SK-N-MC (cell line): ENCODE results near the gene SPATS1.
"Not testable (repeated sequence)": the region's sequence is repeated elsewhere in the genome, so short reads cannot be mapped to it uniquely, and the experiment has no call there.

Experiments
- DNase-seq: peaks from one replicate; pipeline ENCODE4 v3.0.0-alpha.2; 2011; ENCODE audit warnings: low read depth, low spot score
- H3K27ac ChIP-seq: fragments of 200-600 bp; sonication (generic); 2 replicates; pipeline ENCODE4 v1.5.1; 2016; ENCODE audit warnings: mixed run types
- H3K36me3 ChIP-seq: fragments of 200-600 bp; sonication (generic); 2 replicates; pipeline ENCODE4 v1.6.1; 2017; ENCODE audit warnings: antibody characterized with exemption, low read length, mixed read lengths; ENCODE audit not compliant: insufficient read depth
- H3K4me3 ChIP-seq: fragments of 200-600 bp; sonication (generic); 2 replicates; pipeline ENCODE4 v1.5.1; 2016
- H3K9ac ChIP-seq: fragments of 200-600 bp; sonication (generic); 2 replicates; pipeline ENCODE4 v1.8.0; 2017; ENCODE audit warnings: mixed run types, mixed read lengths; ENCODE audit not compliant: insufficient read length
- H3K9me3 ChIP-seq: fragments of 200-600 bp; sonication (generic); 2 replicates; pipeline ENCODE4 v1.6.1; 2017; ENCODE audit warnings: low read depth, mild to moderate bottlenecking, antibody characterized with exemption, low read length, moderate library complexity, mixed read lengths
- EZH2 ChIP-seq: fragments of 200-600 bp; sonication (generic); IDR thresholded peaks from one replicate; pipeline ENCODE4 v1.6.1; 2017; ENCODE audit warnings: antibody characterized with exemption
- FOXP2 ChIP-seq: optimal IDR thresholded peaks from 2 replicates; pipeline ENCODE3; 2011; ENCODE audit warnings: mild to moderate bottlenecking, moderate library complexity; ENCODE audit not compliant: insufficient read depth; ENCODE audit errors: extremely low read length, control extremely low read depth
- POLR2AphosphoS5 ChIP-seq: IDR thresholded peaks from 2 replicates; pipeline ENCODE4 v1.6.1; 2012; ENCODE audit warnings: mild to moderate bottlenecking, low read depth, low read length, borderline replicate concordance

SPATS1 gene

DNA sequence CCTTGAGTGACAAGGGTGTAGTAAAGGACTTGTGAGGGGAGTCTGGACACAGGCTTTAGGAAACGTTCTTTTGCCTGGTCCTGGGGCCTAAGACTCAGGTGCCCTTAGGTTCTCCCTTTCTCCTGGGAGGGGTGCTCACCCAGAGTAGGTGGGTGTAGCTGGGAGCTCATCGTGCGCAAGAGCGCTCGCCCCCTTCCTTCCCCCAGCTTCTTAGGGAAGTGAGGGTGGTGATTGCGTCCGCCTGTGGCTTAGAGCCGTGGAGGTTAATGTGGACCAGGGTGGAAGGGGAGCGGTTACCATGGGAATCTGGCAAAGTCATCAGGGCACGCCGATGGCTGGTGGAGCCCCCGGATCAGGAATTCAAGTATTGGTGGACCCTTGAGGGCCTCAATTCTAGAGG lies 26.0 kb upstream of the SPATS1 start:
- DNase-seq = no peak
- TF ChIP-seq EZH2 (no peak), FOXP2 (no peak), POLR2AphosphoS5 (no peak)
- no peak overlapping the region for H3K4me3 ChIP-seq
- no peak overlapping the region for H3K27ac ChIP-seq
- H3K9me3 ChIP-seq = no peaks in the 10 kb centered on the region
- no peak overlapping the region for H3K9ac ChIP-seq
- H3K36me3 ChIP-seq = peaks cover 6% of the 10 kb centered on the region

DNA sequence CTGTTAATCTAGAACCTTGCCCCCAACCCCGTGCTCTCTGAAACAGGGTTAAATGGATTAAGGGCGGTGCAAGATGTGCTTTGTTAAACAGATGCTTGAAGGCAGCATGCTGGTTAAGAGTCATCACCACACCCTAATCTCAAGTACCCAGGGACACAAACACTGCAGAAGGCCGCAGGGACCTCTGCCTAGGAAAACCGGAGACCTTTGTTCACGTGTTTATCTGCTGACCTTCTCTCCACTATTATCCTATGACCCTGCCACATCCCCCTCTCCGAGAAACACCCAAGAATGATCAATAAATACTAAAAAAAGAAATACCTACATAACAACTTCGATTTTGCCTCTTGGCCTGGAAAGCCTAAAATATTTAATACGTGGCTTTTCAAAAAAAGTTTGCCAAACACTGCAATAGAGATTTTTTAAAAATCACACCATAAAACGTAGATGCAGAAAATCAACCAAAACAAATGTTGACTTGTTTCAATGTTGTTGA lies 25.3 kb upstream of the SPATS1 start:
- not testable (repeated sequence) for H3K4me3 ChIP-seq, DNase-seq, H3K9ac ChIP-seq, H3K27ac ChIP-seq, H3K9me3 ChIP-seq, H3K36me3 ChIP-seq

DNA sequence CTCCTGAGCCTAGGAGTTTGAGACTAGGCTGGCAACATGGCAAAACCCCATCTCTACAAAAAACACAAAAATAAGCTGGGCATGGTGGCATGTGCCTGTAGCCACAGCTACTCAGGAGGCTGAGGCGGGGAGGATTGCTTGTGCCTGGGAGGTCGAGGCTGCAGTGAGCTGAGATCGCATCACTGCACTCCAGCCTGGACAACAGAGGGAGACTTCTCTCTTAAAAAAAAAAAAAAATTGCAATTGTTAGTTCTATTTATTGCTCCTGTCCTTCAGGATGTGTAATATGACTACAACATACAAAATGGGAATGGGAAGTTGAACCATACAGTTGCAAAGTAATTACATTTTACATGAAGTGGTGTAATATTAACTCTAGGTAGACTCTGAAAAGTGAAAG lies 21.2 kb upstream of the SPATS1 start:
- DNase-seq = no peak

DNA sequence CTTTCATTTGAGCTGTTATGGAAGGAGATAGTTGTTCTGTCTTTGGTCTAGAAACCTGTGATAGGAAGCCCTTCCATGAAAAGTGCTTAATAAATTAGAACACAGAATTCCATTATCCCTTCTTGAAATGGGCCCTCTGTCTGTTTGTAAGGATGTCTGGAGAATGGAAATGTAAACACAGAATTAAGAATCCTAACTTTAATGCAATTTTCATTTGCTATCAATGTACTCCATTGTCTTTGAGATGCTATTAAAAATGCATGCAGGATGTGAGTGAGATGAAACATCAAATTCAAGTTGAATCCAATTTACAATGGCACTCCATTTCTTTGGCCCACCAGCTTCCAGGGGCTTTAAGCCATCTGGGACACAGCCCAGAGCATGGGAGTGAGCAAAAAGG lies 15.4 kb upstream of the SPATS1 start:
- Histone ChIP-seq H3K36me3 (no peaks in the 10 kb centered on the region), H3K9me3 (no peaks in the 10 kb centered on the region), H3K9ac (no peak overlapping the region), H3K27ac (no peak overlapping the region), H3K4me3 (no peak overlapping the region)
- TF ChIP-seq FOXP2 (no peak), POLR2AphosphoS5 (no peak), EZH2 (no peak)
- DNase-seq = no peak

More for the DNA sequence above, 21.2 kb upstream of the SPATS1 start:
- H3K36me3 ChIP-seq = no peaks in the 10 kb centered on the region
- H3K9me3 ChIP-seq = no peaks in the 10 kb centered on the region
- H3K9ac ChIP-seq = no peak overlapping the region
- TF ChIP-seq EZH2 = no peak
- no peak for TF ChIP-seq FOXP2
- TF ChIP-seq POLR2AphosphoS5 = no peak
- no peak overlapping the region for H3K4me3 ChIP-seq
- no peak overlapping the region for H3K27ac ChIP-seq

DNA sequence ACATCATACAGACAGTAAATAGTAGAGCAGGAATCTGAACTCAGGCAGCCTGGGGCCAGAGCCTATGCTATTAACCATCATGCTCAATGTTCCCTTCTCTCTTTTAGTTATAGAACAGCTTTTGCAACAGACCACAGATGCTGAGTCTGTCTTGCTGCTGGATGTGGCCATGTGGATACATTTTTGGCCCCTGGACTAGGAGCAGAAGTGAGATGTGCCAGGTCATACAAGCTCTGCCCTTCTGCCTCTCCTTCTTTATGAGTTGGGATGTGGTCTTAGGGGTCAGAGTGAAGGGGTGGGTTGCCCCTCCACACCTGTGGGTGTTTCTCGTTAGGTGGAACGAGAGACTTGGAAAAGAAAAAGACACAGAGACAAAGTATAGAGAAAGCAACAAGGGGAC lies 14.7 kb upstream of the SPATS1 start:
- Histone ChIP-seq H3K9ac (no peak overlapping the region), H3K27ac (no peak overlapping the region), H3K9me3 (no peaks in the 10 kb centered on the region), H3K4me3 (no peak overlapping the region), H3K36me3 (no peaks in the 10 kb centered on the region)
- no peak for DNase-seq
- TF ChIP-seq FOXP2 (no peak), POLR2AphosphoS5 (no peak), EZH2 (no peak)

DNA sequence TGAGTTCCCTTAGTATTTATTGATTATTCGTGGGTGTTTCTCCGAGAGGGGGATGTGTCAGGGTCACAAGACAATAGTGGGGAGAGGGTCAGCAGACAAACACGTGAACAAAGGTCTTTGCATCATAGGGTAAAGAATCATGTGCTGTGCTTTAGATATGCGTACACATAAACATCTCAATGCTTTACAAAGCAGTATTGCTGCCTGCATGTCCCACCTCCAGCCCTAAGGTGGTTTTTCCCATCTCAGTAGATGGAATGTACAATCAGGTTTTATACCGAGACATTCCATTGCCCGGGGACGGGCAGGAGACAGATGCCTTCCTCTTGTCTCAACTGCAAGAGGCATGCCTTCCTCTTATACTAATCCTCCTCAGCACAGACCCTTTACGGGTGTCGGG lies 14.2 kb upstream of the SPATS1 start:
- DNase-seq, H3K4me3 ChIP-seq, H3K36me3 ChIP-seq, H3K9ac ChIP-seq, H3K9me3 ChIP-seq, H3K27ac ChIP-seq: not testable (repeated sequence)

DNA sequence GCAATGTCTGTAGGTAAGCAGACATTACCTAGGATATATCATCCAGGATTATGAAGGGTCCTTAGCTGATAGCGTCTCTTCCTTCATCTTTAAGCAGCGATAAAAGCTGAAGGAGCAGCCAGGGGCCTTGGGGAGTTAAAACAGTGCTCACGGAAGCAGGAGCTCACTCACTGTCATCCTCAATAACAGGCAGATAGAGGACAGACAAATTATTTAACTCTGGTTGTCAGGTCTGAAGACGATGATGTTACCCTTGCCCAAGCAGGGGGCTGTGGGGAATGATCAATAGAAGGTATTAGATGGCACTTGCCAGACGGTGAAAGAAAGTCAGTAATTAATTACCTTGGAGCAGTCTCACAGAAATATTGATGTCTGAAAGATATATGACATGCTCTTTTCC lies 12.6 kb upstream of the SPATS1 start:
- Histone ChIP-seq H3K9me3 (no peaks in the 10 kb centered on the region), H3K27ac (no peak overlapping the region), H3K4me3 (no peak overlapping the region), H3K9ac (no peak overlapping the region), H3K36me3 (no peaks in the 10 kb centered on the region)
- no peak for DNase-seq
- TF ChIP-seq EZH2 (no peak), POLR2AphosphoS5 (no peak), FOXP2 (no peak)

DNA sequence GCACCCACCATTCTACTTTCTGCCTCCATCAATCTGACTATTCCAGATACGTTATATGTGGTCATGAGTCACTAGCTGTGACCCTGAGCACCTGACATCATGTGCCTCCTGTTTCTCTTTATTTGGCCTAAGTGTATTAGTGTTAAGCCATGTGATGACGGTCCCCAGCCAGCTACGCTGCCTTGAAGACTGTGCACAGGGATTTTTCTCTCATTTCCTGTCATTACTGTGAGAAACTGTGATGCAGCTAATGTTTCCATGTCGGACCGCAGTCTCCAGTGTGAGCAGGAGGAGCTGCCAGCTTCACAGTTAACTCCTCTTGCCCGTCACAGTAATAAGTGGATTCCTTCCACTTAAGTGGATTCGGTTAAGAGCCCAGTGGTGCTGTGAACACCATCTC lies 9.9 kb upstream of the SPATS1 start:
- no peak overlapping the region for H3K9ac ChIP-seq
- no peak overlapping the region for H3K27ac ChIP-seq
- H3K36me3 ChIP-seq = no peaks in the 10 kb centered on the region
- H3K4me3 ChIP-seq = no peak overlapping the region
- DNase-seq = no peak
- TF ChIP-seq FOXP2 = no peak
- TF ChIP-seq EZH2 = no peak
- H3K9me3 ChIP-seq = no peaks in the 10 kb centered on the region

DNA sequence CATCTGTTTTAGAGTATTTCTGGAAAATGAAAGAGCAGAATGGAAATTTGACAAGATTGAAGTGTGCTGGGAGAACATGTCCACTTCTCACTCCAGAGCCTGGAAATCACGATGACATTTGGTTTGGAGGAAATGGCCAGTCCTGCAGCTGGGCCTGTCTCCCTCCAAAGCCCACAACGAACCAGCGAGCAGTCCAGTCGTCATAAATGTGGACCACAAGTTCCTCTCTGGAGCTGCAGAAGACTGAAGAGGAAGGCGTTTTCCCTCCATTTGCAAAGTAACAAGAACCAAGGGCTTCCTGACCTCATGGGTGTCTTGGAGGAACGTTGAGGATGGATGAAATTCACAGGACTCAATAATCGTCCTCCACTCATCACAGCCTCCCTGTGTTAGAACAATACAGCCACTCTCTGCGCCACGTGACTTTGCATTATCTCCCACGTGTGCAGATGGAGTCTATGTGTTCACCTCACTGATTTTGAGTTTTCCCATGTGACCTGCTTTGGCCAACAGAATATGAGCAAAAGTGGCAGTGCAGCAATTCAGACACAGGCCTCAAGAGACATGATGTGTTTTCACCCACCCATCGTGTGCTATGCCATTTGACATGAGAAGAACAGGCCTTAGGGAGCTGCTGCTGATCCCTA lies 9.1 kb upstream of the SPATS1 start:
- Histone ChIP-seq H3K36me3 (no peaks in the 10 kb centered on the region), H3K9me3 (no peaks in the 10 kb centered on the region), H3K4me3 (no peak overlapping the region), H3K9ac (no peak overlapping the region), H3K27ac (no peak overlapping the region)
- no peak for DNase-seq
- TF ChIP-seq FOXP2 = no peak
- TF ChIP-seq EZH2 = no peak
- TF ChIP-seq POLR2AphosphoS5 = no peak
